Stimulated activated CD8-positive, alpha-beta memory T cell treated with anti-CD3 and anti-CD28 coated beads, Interleukin-15, amount 100 ng/mL, for 1 hour (primary cell): ENCODE measurements around the gene DAZ3.
"Not testable (repeated sequence)": the region's sequence is repeated elsewhere in the genome, so short reads cannot be mapped to it uniquely, and the experiment has no call there.

Source experiments
- DNase-seq: peaks from one replicate; pipeline ENCODE4 v3.0.0-alpha.2; 2020; ENCODE audit warnings: low read depth

DAZ3 gene

GRCh38 chrY:24813293-24813692, at the start of gene DAZ3:
Gene DAZ3 (minus strand): TSS chrY:24813393. CDS start chrY:24813185, 208 bp downstream.
- DNase-seq = not testable (repeated sequence)

- not testable (repeated sequence) for DNase-seq
Measured at GRCh38 chrY:24833619-24834018, 20.4 kb upstream of the DAZ3 start, which contains the start of gene DAZ4. Gene DAZ4 (plus strand): TSS chrY:24833919. CDS start chrY:24834127, 208 bp downstream.

- DNase-seq = not testable (repeated sequence)
Measured at GRCh38 chrY:24825069-24825468, 11.9 kb upstream of the DAZ3 start.

GRCh38 chrY:24824184-24824879, 11.1 kb upstream of the DAZ3 start:
- DNase-seq = not testable (repeated sequence)

- DNase-seq = not testable (repeated sequence)
Measured at GRCh38 chrY:24821836-24822235, 8.6 kb upstream of the DAZ3 start.
